HFF-Myc (cell line): ENCODE results near the gene ACSM2B.
"Not testable (repeated sequence)": the region's sequence is repeated elsewhere in the genome, so short reads cannot be mapped to it uniquely, and the experiment has no call there.

Source experiments
- DNase-seq: peaks from one replicate; pipeline ENCODE4 v3.0.0-alpha.2; 2011; ENCODE audit warnings: low read depth; ENCODE audit errors: extremely low read depth
- H3K4me3 ChIP-seq: replicated peaks from 2 replicates; pipeline ENCODE4 v1.5.1; 2011; ENCODE audit warnings: low read depth, mild to moderate bottlenecking, control low read depth, low read length
- TF ChIP-seq, protein P1 (sequence below): IDR thresholded peaks from 2 replicates; pipeline ENCODE4 v1.5.1; 2012; ENCODE audit warnings: mild to moderate bottlenecking, low read depth, low read length, control low read depth; ENCODE audit errors: missing control alignments

Gene ACSM2B

DNA sequence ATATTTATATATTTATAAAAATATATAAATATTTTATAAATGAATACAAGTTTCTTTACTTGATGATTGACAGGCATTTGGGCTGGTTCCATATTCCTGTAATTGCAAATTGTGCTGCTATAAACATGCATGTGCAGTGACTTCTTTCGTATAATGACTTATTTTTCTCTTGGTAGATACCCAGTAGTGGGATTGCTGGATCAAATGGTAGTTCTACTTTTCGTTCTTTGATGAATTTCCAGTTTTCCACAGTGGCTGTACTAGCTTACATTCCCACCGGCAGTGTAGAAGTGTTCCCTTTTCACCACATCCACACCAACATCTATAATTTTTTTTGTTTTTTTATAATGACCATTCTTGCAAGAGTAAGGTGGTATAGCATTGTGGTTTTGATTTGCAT, 7.8 kb downstream of the ACSM2B start:
- TF ChIP-seq, protein P1, sequence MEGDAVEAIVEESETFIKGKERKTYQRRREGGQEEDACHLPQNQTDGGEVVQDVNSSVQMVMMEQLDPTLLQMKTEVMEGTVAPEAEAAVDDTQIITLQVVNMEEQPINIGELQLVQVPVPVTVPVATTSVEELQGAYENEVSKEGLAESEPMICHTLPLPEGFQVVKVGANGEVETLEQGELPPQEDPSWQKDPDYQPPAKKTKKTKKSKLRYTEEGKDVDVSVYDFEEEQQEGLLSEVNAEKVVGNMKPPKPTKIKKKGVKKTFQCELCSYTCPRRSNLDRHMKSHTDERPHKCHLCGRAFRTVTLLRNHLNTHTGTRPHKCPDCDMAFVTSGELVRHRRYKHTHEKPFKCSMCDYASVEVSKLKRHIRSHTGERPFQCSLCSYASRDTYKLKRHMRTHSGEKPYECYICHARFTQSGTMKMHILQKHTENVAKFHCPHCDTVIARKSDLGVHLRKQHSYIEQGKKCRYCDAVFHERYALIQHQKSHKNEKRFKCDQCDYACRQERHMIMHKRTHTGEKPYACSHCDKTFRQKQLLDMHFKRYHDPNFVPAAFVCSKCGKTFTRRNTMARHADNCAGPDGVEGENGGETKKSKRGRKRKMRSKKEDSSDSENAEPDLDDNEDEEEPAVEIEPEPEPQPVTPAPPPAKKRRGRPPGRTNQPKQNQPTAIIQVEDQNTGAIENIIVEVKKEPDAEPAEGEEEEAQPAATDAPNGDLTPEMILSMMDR, result no peak
- no peak overlapping the region for H3K4me3 ChIP-seq
- no peak for DNase-seq

- H3K4me3 ChIP-seq, result no peak overlapping the region
- TF ChIP-seq, protein P1, result no peak
- DNase-seq, result no peak
These were observed 9.3 kb downstream of the ACSM2B start for GRCh38 chr16:20566864-20567263.

GRCh38 chr16:20565334-20565733, 10.8 kb downstream of the ACSM2B start:
- not testable (repeated sequence) for DNase-seq, H3K4me3 ChIP-seq

DNA sequence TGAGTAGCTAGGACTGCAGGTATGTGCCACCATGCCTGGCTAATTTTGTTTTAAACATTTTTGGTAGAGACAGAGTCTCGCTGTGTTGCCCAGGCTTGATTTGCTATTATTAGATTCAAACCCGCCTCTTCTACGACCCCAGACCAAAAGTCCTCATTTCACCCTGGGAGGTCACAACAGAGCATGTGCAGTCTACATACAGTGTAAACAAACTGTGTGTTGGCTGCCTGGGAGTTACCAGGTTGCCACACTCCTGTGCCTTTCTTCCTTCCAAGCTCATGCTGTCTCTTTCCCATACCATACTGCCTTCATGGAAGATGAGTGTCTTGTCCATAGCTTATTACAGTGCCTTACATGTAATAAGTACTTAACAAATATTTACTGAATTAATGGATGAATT, 11.9 kb downstream of the ACSM2B start:
- DNase-seq, H3K4me3 ChIP-seq: not testable (repeated sequence)

DNA sequence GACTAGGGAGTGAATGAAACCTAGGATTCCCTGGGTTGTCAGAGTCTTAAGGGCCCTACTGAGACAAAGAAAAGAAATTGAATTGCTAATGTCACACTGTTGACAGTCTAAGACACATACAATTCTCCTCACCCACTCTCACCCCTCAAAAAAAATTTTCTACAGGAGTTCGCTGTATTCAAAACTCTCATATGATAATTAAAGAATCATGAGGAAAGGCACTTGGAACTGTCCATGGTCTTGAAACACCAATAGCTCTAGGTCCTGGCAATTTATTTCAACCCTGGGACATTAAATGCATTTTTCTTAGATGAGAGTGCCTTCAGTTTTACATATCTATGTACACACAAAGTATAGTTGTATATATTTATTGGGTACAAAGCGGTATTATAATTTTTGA, 20.5 kb downstream of the ACSM2B start:
- not testable (repeated sequence) for DNase-seq, H3K4me3 ChIP-seq

DNA sequence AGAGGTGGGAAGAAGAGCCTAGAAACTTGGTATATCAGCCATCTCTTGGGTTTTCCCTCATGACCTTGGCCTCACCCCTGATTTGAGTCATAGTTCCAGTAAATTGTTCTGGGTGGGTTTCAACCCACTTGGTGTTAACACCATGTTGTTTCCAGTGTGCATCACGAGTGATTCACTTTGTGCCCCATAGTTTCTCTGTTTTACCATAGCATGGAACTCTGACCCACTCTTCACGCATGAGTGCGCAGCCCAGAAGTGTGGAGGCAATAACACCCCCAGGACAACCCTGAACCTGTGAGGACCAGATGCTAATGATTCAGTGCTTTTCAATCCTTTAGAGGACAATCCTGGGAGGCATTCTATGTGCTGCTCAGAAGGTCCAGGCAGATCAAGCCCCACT, 21.5 kb downstream of the ACSM2B start:
- not testable (repeated sequence) for H3K4me3 ChIP-seq, DNase-seq

GRCh38 chr16:20553493-20553892, 22.7 kb downstream of the ACSM2B start:
- H3K4me3 ChIP-seq, DNase-seq: not testable (repeated sequence)

DNA sequence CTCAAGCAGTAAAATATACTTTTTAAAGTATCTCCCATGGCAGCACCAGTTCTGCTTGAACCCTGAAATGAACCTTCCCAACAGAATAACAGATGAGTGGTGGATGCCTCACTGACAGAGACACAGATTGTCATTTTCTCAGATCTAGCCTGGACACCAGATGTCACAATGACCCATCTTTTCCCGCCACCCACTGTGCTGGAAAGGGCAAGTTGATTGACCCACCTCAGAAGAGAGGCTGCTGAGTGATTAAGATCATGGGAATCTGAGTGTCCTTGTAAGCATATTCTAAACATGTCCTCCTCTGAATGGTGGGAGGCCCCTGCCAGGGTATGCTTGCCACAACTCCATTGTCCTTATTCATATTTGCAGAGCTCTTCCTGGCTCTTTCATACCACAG, 29.2 kb downstream of the ACSM2B start:
- not testable (repeated sequence) for DNase-seq, H3K4me3 ChIP-seq

GRCh38 chr16:20546278-20546853, 29.8 kb downstream of the ACSM2B start:
- not testable (repeated sequence) for DNase-seq, H3K4me3 ChIP-seq

- H3K4me3 ChIP-seq, DNase-seq: not testable (repeated sequence)
These were observed 35.4 kb downstream of the ACSM2B start for GRCh38 chr16:20540603-20541316.

DNA sequence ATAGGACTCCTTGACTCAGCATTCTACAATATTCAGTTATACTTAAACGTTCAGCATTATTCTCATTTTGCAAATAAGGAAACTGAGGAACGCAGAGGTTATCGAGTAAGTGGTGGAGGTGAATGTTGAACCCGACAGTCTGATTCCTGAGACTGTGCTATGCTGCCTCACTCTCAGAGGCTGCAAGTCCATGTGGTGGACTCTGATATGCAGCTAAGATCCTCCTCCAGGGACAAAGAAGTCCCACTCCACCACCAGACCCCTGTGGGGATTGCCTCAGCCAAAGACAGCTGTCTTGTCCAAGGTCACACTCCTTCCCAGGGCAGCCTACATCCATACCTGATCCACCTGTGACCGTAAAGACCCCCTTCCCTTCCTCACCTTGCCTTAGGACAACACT, 37.5 kb downstream of the ACSM2B start:
- TF ChIP-seq, protein P1, result no peak
- DNase-seq, result no peak
- H3K4me3 ChIP-seq, result no peak overlapping the region
